GM21526 (cell line): Measurements from ENCODE around the gene DENND6B.

Experiments
- ATAC-seq: cut with Tn5 transposase; IDR thresholded peaks from one replicate; pipeline ENCODE4 v1.9.1; 2021; ENCODE audit warnings: moderate library complexity; ENCODE audit not compliant: unreplicated experiment, low FRiP score

The DENND6B gene

GRCh38 chr22:50260801-50261614 lies 65.8 kb downstream of the DENND6B start:
- no peak for ATAC-seq

DNA sequence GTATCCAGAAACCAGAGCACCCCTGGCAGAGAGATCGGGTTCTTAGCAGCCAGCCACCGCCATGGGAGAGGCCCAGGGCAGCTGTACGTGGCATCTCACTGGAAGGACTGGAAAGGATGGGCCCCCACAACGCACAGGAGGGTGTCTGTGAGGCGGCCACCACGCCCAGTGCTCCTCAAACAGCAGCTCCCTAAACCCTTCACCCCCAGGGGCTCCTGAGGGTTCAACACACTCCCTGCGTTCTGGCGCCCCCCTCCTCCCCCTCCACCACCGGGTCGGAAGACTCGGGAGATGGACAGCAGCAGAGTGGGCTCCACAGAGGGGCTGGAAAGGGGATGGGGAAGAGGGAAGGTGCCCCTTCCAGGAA lies 66.4 kb downstream of the DENND6B start:
- ATAC-seq: no peak

DNA sequence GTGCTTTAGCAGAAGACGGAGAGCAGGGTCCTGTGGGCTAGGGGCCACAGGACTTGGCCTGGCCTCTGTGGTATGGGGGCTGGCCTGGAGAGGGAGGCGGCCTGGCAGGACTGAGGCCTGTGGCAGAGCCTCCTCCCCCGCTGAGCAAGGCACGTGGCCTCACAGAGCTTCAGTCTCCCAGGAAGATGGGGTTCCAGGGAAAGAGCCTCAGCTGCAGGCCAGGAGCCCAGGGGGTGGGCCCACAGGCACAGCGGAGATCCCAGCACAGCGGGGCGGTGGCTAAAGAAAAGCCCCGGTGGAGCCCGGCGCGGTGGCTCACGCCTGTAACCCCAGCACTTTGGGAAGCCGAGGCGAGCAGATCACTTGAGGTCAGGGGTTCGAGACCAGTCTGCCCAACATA lies 67.5 kb downstream of the DENND6B start:
- no peak for ATAC-seq
